Activated CD8-positive, alpha-beta memory T cell treated with anti-CD3 and anti-CD28 coated beads for 48 hours (primary cell): ENCODE measurements around the gene KRABD2.
"Not testable (repeated sequence)": the region's sequence is repeated elsewhere in the genome, so short reads cannot be mapped to it uniquely, and the experiment has no call there.

Experiments used
- DNase-seq, 3 experiments: peaks; one replicate each; pipeline ENCODE4 v3.0.0-alpha.2; 2020; ENCODE audit warnings: low read depth in 2 of 3, low spot score in 2 of 3

KRABD2 gene

GRCh38 chr17:8362651-8363332, 13.7 kb downstream of the KRABD2 start:
- no peak for DNase-seq

DNA sequence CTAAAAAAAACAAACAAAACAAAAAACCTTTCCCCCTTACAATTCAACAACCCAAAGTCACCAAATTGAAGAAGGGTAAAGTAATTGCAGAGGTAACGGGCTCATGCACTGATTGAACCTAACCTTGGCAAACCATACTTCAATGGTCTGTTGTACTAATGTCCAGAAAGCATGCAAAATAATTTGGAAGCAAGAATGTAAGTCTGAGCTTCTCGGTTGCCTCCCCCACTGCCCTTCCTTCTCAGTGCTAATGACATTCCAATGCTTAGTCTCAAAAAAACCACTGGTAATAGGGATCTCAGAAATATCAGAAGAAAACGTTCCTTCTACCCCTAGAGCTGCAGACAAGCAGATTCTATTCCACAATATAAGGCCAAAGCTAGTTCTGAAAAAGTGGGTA, 15.8 kb downstream of the KRABD2 start:
- DNase-seq: no peak

DNA sequence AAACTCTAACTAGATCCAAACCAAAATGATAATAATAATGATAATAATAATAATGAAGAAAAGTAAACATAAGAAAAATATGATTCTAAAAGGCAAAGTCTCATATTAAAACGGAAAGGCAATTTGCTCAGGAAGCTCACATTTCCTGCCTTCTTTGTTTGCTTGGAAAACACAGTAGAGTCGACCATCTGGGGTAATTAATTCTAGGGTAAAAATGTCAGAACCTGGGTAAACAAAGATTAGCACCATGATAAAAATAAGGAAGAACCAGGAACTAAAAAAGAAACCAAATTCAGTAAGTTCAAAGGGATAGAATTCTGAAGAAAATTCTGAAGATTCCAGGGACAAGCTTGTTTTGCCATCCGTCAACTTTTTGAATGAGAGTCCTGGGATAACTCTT, 16.2 kb downstream of the KRABD2 start:
- no peak for DNase-seq

DNA sequence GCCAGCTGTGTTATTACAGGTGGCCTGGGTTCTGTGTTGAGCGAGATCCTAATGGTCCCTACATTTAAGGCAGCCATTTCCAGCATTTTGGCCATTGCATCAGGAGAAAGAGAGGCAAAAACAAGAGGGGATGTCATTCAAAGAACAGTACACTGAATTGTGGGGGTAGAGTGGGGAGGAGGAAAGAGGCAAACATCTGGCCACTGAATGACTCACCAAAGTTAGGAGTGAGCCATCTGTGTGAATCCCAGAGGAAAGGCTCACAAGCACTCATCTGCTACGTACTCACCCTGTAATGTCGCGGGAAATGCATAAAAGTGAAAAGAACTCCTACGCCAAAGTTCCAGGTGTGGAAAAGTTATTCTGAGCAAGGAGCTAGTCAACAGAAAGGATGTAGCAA, 16.7 kb downstream of the KRABD2 start:
- DNase-seq: no peak

GRCh38 chr17:8357910-8358309, 18.6 kb downstream of the KRABD2 start:
- DNase-seq: no peak

GRCh38 chr17:8354236-8354635, 22.3 kb downstream of the KRABD2 start:
- no peak for DNase-seq

- no peak for DNase-seq
Observed at GRCh38 chr17:8353736-8354135, 22.8 kb downstream of the KRABD2 start.

DNA sequence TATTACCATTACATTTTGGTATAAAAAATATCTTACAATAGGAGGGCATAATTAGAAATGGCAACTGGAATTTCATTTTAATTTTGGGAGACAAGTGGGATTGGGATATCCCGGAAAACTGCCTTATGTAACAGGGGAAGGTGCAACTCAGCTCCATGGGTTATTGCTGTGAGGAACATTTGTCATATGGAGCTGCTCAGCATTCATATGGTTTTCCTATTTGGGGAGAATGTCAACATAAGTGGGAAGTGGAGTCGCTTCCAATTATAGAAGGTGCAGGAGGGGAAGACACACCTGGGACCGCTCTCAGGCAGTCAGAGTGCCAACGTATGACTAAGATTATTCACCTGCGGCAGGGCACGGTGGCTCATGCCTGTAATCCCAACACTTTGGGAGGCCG, 26.2 kb downstream of the KRABD2 start:
- no peak for DNase-seq

GRCh38 chr17:8347001-8347400, 29.5 kb downstream of the KRABD2 start:
- not testable (repeated sequence) for DNase-seq

GRCh38 chr17:8345951-8346665, 30.4 kb downstream of the KRABD2 start:
- no peak for DNase-seq

DNA sequence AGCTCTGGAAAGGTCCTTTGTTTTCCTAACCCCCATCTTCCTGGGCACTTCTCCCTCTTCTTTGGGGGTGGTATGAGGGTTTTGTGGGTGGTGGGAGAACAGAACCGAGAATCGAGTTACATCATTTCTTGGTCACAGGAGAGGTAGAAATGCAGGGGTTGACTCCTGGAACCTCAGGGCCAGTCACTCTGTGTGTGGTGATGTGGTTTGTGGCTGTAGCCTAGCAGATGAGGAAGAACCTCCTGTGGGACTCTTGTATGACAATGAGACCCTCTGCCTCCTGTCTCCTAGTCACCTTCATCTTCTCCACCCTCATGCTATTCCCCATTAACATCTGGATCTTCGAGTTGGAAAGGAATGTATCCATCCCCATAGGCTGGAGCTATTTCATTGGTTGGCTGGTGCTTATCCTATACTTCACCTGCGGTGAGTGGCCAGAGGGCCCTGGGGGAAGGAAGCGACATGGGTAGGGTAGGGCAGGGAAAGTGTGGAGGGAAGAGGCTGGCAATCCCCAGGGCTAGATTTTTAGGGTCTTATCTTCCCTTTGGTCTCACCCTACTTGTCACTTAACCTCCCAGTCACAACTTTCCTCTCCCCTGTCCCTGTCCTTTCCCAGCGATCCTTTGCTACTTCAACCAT, 31.3 kb downstream of the KRABD2 start:
- DNase-seq: no peak

- no peak for DNase-seq
Observed at GRCh38 chr17:8341456-8341855, 35.0 kb downstream of the KRABD2 start.

DNA sequence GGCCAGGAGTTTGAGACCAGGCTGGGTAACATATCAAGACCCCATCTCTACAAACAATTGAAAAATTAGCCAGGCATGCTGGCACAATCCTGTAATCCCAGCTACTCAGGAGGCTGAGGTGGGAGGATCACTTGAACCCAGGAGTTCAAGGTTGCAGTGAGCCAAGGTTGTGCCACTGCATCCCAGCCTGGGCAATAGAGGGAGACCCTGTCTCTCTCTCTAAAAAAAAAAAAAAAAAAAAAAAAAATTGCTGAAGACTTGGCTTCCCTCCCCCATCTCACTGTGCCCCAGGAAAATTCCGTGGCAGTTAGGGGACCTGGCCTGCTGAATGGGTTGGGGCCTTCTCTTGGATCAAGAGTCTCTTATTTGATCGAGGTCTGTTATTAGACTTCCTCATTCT, 37.0 kb downstream of the KRABD2 start, which contains the start of gene ODF4:
Gene ODF4, plus strand, starts transcription at position 301 of the 400 bp plus-strand sequence. CDS start 212 bp downstream, outside the sequence.
- DNase-seq: no peak

GRCh38 chr17:8338753-8339140, 37.8 kb downstream of the KRABD2 start:
- no peak for DNase-seq

DNA sequence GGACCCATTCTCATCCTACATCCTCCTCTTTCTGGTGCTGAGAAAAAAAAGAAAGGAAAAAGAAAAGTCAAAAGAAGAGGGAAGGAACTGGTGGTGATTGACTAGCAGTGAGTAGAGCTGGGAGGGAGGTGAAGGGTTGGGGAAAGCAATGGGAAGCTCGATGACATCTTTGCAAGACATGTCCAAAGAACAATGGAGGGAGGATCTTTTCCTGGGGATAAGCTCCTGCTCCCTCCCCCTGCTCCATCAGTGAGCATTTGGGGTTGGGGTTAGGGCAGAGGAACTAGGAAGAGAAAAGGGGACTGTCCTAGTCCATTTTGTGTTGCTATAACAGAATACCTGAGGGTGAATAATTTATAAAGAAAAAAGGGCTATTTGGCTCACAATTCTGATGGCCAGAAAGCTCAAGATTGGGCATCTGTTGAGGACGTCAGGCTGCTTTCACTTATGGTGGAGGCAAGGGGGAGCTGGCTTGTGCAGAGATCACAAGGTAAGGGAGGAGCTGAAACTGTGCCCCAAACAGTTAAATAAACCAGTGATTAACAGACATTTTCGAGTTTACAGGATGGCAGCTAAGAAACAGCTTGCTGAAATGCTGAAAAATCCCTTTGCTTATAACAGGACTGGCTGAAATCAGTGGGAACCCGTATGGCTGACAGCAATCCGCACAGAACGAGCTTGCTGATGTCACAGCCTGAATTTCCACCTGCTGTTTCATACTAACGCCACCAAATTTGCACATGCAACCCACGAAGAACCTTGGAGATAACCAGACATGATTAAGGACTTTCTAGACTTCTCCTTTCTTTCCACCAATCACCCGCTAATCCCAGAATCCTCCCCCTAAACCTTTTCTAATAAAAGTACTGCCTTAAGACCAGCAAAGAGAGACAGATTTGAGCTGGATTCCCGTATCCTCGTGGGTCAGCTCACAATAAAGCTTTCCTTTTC, 38.4 kb downstream of the KRABD2 start:
- no peak for DNase-seq

- no peak for DNase-seq
Observed at GRCh38 chr17:8333281-8333680, 43.2 kb downstream of the KRABD2 start.

DNA sequence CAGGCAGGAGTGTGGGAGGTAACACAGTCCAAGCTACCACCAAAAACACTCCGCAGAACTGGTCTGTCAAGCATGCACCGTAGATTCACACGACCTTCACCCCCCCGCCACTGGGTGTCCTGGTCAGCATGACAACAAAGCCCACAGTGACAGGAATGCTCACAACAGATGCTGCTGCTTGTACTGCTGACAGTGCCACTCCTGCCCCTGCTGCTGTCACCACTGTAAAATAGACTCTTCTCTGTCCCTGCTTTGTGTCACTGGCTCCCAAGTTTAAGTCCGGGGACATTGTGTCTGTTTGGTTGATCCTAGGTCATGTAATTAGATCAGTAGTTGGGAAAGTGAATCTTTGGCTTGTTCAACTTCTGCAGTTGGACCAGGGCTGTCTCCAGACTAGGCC, 43.8 kb downstream of the KRABD2 start:
- DNase-seq: no peak

- no peak for DNase-seq
Observed at GRCh38 chr17:8332128-8332527, 44.4 kb downstream of the KRABD2 start.

DNA sequence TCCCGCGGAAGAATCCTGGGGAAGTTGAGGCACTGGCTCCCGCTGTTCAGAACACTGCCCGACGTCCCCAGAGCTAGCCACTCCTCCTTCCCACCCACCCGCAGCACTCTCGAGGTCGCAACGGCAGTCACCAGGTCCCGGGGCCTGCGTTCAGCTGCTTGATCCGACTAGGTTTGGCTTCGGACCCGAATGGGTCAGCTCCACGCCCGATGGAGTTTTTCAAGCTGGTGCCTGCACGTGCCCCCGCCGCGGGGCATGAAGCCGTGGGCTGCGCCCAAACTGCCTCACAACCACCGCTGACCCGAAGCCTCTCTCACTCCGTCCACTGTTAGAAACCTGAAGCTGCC, 49.2 kb downstream of the KRABD2 start:
- no peak for DNase-seq
